Heart left ventricle (tissue), 16 donors: ENCODE data around the gene SLITRK2. TPM values are rescaled to one million over a fixed set of nuclear protein-coding genes. Genes with fewer than 3 reads are reported as not detected.

Experiments
- ATAC-seq, 4 donors: fragments of 200-7000 bp; cut with Tn5 transposase; one replicate each; pipeline ENCODE4 v1.9.1; 2020 to 2022; ENCODE audit warnings: moderate library complexity in 4 of 4, mild to moderate bottlenecking in 3 of 4, moderate number of reproducible peaks in 1 of 4
- DNase-seq, 5 donors: peaks; one replicate each; pipeline ENCODE4 v3.0.0-alpha.2; 2020
- H3K27ac ChIP-seq, 12 donors: fragments of 200-600 bp; sonication (generic) in 4 of 12; one replicate each; pipeline versions ENCODE4 v1.5.0 to v1.8.0; 2016 to 2022; ENCODE audit warnings: mild to moderate bottlenecking in 2 of 12
- H3K27me3 ChIP-seq, 9 donors: fragments of 200-600 bp; sonication (generic) in 2 of 9; one replicate each; pipeline versions ENCODE4 v1.5.1 to v1.8.0; 2016 to 2022; ENCODE audit warnings: mild to moderate bottlenecking in 3 of 9
- H3K36me3 ChIP-seq, 9 donors: fragments of 200-600 bp; sonication (generic) in 2 of 9; one replicate each; pipeline versions ENCODE4 v1.5.0 to v1.8.0; 2018 to 2022; ENCODE audit warnings: mild to moderate bottlenecking in 2 of 9
- H3K4me1 ChIP-seq, 12 donors: fragments of 200-600 bp; sonication (generic) in 4 of 12; one replicate each; pipeline versions ENCODE4 v1.5.0 to v1.8.0; 2016 to 2022; ENCODE audit warnings: mild to moderate bottlenecking in 3 of 12
- H3K4me3 ChIP-seq, 12 donors: fragments of 200-600 bp; sonication (generic) in 4 of 12; one replicate each; pipeline versions ENCODE4 v1.5.0 to v1.8.0; 2017 to 2022; ENCODE audit warnings: mild to moderate bottlenecking in 9 of 12, moderate library complexity in 4 of 12
- H3K9me3 ChIP-seq, 12 donors: fragments of 200-600 bp; sonication (generic) in 4 of 12; one replicate each; pipeline versions ENCODE4 v1.5.0 to v1.8.0; 2016 to 2022; ENCODE audit warnings: mild to moderate bottlenecking in 1 of 12
- POLR2A ChIP-seq, 2 donors: fragments of 450-650 bp; IDR thresholded peaks; one replicate each; pipeline ENCODE4 v1.6.1; 2017; ENCODE audit warnings: antibody characterized with exemption in 2 of 2, mild to moderate bottlenecking in 2 of 2, moderate library complexity in 2 of 2
- WGBS, 4 donors: extraction: QIAGEN DNeasy Blood & Tissue Kit in 2 of 4; methylation state at CpG; one replicate each; pipeline versions ENCODE4 v1.1.5 to v1.1.7; 2013 to 2018; 5-methylcytosine and 5-hydroxymethylcytosine counted together
- intact Hi-C, 10 donors: fragments of 100-400 bp; cut with DNase I; formaldehyde crosslinking; loops; one replicate each; pipeline versions ENCODE4 v1.11.1 to v1.14.2; 2022
- polyA plus RNA-seq, 2 donors: library from polyadenylated mRNA; stranded (reverse); fragments of 200-250 nt; gene quantifications; one replicate each; pipeline ENCODE4 v1.2.3, GENCODE V29; 2013
- total RNA-seq, 9 donors: library from RNA; depleted of rRNA in 2 of 9; stranded (reverse); fragments of >200 nt in 2 of 9; fragmentation: NEBNext Ultra II Directional in 3 of 9; extraction: Animal tissue kit (Norgen Biotek cat#: 25700) in 3 of 9; gene quantifications; one replicate each; pipeline versions ENCODE4 v1.1.0 to v1.2.4, GENCODE V29; 2016 to 2023
- TF ChIP-seq, protein P1 (sequence below), 12 donors: fragments of 200-600 bp; sonication (generic) in 4 of 12; IDR thresholded peaks; one replicate each; pipeline versions ENCODE4 v1.5.0 to v1.8.0; 2018 to 2022; ENCODE audit warnings: antibody characterized with exemption in 12 of 12, mild to moderate bottlenecking in 5 of 12
- donor health status: ischemic (EF 13 %, LVEDD 7.1; RV severe dilation, severe dysfunction).
- donor health status: healthy with polysubstance abuse.
- donor health status: DM: no; HTN: yes; CAD: no.
- donor health status: DM: no; HTN: no; CAD: no.
- donor health status: ischemic (EF 25% LVEDD 6.9; RV normal size, moderate dysfunction).
- donor health status: ischemic (EF 25% LVEDD 5.7; RV mildly dilated, moderate dysfunction).
- donor health status: healthy.
- donor health status: DM: yes; HTN: yes; CAD: no.
- donor health status: ischemic (EF 35%, LVEDD 5.7; RV mildly dilated, moderate dysfunction).
- donor health status: nonischemic (EF 11% LVEDD 7.7; RV severe dilation, severe dysfunction).
- donor health status: DM: yes; HTN: yes; CAD: no.
- donor health status: PGD.
- donor health status: ischemic (EF 29% LVEDD 5.4; RV normal size, mild dysfunction).
- donor health status: nonischemic (EF 23%, LVEDD 6.1; RV moderate dilation, normal function).

The SLITRK2 gene
- total and polyA plus RNA-seq, 11 donors, result 0.05 to 1.1 (median 0.14) TPM

DNA sequence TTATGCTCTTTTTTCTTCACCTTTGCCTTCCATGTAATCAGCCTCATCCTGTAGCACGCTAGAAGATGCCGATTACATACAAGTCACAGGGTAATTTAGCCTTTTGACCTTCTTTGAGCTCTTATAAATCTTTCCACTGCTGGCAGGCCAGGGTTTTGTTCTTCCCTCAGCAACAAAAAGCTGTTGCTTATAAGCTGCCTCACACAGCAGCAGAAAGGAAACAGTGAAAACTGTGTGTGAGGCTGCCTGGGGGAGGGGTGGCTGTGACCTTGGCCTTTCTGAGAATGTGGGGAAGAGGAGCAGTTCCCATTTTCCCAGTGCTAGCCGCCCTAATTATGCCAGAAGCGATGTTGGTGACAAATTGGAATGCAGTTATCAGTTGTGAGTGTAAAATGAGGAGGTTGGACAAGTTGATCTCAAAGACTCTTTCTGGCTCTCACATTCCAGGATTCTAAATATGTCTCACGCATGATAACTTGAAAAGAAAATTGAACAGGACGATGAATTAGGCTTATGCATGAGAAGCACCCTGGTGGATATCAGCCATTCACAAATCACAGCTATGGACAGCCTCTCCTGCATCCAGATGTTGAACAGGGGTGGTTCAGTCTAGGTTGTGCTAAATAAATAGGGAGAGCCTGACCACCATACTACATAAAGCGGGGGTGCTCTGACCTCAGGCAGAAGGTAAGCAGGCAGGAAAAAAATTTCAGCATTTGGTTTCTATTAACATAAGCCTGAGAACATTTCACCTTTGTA lies 25.7 kb downstream of the SLITRK2 start:
- intact Hi-C loops, result no loop called here
- DNase-seq (no peak), ATAC-seq (peak in 1 of 4 donors; percentile 54)
- Histone ChIP-seq H3K9me3 (no peaks in the 10 kb centered on the region), H3K4me3 (no peak overlapping the region), H3K4me1 (no peaks in the 10 kb centered on the region), H3K36me3 (no peaks in the 10 kb centered on the region), H3K27ac (peak overlapping the region in 1 of 12 donors; percentile 19), H3K27me3 (no peaks in the 10 kb centered on the region)
- TF ChIP-seq, protein P1, sequence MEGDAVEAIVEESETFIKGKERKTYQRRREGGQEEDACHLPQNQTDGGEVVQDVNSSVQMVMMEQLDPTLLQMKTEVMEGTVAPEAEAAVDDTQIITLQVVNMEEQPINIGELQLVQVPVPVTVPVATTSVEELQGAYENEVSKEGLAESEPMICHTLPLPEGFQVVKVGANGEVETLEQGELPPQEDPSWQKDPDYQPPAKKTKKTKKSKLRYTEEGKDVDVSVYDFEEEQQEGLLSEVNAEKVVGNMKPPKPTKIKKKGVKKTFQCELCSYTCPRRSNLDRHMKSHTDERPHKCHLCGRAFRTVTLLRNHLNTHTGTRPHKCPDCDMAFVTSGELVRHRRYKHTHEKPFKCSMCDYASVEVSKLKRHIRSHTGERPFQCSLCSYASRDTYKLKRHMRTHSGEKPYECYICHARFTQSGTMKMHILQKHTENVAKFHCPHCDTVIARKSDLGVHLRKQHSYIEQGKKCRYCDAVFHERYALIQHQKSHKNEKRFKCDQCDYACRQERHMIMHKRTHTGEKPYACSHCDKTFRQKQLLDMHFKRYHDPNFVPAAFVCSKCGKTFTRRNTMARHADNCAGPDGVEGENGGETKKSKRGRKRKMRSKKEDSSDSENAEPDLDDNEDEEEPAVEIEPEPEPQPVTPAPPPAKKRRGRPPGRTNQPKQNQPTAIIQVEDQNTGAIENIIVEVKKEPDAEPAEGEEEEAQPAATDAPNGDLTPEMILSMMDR (IDR thresholded peaks at IDR 0.05), result no peak
- no peak for TF ChIP-seq POLR2A (IDR thresholded peaks at IDR 0.05)
- 16 to 33% (median 21%) methylated on average over 7 of the region's 7 CpGs for WGBS, 4 donors

GRCh38 chrX:145844886-145845285 lies 27.3 kb downstream of the SLITRK2 start:
- H3K27ac ChIP-seq, result no peak overlapping the region
- DNase-seq (no peak), ATAC-seq (no peak)
- no peaks in the 10 kb centered on the region for H3K4me1 ChIP-seq
- H3K27me3 ChIP-seq, result no peaks in the 10 kb centered on the region
- TF ChIP-seq POLR2A (IDR thresholded peaks at IDR 0.05), result no peak
- TF ChIP-seq, protein P1 (IDR thresholded peaks at IDR 0.05), result no peak
- no peaks in the 10 kb centered on the region for H3K36me3 ChIP-seq
- intact Hi-C loops, result no loop called here
- no peak overlapping the region for H3K4me3 ChIP-seq
- no peaks in the 10 kb centered on the region for H3K9me3 ChIP-seq
- WGBS, 4 donors, result 68 to 78% (median 73%) methylated on average over 7 of the region's 7 CpGs

DNA sequence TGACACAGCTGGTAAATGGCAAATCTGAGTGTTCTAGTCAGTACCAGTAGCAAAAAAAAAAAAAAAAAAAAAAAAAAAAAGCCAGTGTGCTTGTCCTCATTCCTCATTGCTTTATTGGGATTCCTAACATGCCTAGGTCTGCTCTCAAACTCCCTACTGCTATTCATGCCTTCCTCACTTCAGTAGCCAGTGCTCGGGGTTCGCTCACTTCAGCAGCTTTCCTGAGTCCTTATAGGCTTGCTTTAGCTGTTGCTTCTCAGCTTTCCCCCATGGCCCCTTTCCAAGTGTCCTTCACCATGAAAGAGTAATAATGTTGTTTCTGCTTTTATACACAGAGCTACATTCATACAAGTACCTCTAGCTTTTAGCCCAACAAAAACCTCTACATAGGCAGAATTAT lies 30.8 kb downstream of the SLITRK2 start:
- Histone ChIP-seq H3K9me3 (no peaks in the 10 kb centered on the region), H3K27ac (no peak overlapping the region), H3K4me1 (no peaks in the 10 kb centered on the region), H3K27me3 (no peaks in the 10 kb centered on the region), H3K36me3 (no peaks in the 10 kb centered on the region), H3K4me3 (no peak overlapping the region)
- intact Hi-C loops, result no loop called here
- 62 to 82% (median 74%) methylated on average over 2 of the region's 2 CpGs for WGBS, 4 donors
- TF ChIP-seq POLR2A (IDR thresholded peaks at IDR 0.05), result no peak
- TF ChIP-seq, protein P1 (IDR thresholded peaks at IDR 0.05), result no peak
- ATAC-seq, result no peak
- DNase-seq, result no peak

DNA sequence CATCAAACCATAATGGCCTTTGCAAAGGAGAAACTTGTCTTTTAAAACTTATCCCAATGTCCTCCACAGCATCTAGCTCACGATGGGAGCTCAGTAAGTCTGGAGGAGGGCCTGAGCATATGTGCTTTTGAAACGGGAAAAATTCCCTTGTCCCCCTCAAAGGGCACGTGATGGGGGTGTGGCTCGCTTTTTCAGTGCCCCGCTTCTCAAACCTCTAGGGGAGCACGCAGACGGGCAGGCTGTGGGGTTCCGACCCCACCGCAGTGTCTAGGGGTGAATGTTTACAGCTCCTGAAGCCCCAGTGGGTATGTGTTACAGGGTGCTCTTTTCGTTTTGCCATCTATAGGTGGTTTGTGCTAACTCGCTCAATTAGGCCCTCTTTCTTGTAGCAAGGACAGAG lies 31.2 kb downstream of the SLITRK2 start:
- DNase-seq, result no peak
- Histone ChIP-seq H3K9me3 (no peaks in the 10 kb centered on the region), H3K4me3 (no peak overlapping the region), H3K4me1 (no peaks in the 10 kb centered on the region), H3K36me3 (no peaks in the 10 kb centered on the region), H3K27ac (no peak overlapping the region), H3K27me3 (no peaks in the 10 kb centered on the region)
- WGBS, 4 donors, result 66 to 86% (median 79%) methylated on average over 11 of the region's 11 CpGs
- no peak for ATAC-seq
- TF ChIP-seq, protein P1 (IDR thresholded peaks at IDR 0.05), result no peak
- no peak for TF ChIP-seq POLR2A (IDR thresholded peaks at IDR 0.05)
- intact Hi-C loops, result no loop called here
